GM18507 (cell line): ENCODE data around the gene FBLN2.

Experiments used
- DNase-seq: peaks from one replicate; pipeline ENCODE4 v3.0.0; 2011; ENCODE audit warnings: low read depth; ENCODE audit not compliant: insufficient read length; ENCODE audit errors: extremely low spot score
- FAIRE-seq: peaks from 2 replicates; lab custom pipeline; 2011; peaks lifted over from hg19 to GRCh38; lab: Jason Lieb, UNC

Gene FBLN2

DNA sequence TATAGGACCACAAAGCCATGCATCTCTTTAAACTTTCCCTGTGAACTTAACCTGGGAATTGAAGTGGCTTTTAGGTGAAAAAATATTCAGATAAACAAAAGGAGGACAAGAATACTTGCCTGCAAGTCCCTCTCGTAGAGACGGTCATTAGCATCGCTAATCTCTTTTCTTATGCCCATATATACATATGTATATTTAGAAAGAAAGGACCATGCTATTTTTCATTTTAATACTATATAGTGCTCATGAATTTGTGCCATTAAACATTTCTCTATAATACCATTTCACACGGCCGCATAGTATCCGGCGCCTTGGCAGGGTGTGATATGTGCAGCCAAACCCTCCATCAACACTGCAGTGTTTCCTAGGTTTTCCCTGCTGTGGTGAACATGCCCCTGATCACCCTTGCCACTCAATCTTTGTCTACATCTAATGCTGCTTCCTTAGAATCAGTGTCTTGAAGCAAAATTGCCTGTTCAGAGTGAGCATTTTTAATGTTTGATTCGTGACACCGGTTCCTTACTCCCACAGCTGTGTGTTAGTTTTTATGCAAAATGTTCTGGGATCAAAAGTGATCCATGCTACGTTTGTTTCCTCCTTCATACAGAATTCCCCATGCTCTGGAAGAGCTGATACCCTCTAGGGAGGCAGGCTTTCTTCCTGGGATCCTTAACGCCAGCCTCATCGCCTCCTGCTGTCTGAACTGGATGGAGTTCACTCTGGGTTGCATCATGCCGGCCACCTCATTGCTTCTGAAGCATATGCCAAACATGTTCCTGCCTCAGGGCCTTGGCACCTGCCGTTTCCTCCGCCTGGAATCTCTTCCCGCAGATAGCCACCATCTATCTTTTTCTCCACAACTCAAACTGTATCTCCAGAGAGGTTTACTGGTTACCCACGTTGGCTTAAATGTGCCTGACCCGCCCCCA lies 118.1 kb downstream of the FBLN2 start:
- FAIRE-seq = no peak
- DNase-seq = no peak

DNA sequence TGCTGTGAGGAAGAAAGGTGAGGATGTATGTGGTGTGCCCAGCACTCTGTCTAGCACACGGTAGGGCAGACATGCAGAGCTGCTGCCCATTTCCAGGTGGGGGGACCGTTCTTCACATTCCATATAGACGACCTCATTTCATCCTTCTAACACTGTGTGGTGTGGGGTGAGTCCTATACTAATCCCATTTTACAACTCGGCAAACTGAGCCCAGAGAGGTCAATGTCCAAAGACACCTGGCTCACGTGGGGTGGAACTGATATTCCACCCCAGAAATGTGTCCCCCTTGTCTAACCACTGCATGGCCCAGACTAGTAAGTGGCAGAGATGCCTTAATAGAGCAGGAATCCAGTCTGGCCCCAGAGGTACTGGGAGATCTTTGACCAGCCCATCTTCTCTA lies 119.2 kb downstream of the FBLN2 start:
- FAIRE-seq (no peak), DNase-seq (no peak)

DNA sequence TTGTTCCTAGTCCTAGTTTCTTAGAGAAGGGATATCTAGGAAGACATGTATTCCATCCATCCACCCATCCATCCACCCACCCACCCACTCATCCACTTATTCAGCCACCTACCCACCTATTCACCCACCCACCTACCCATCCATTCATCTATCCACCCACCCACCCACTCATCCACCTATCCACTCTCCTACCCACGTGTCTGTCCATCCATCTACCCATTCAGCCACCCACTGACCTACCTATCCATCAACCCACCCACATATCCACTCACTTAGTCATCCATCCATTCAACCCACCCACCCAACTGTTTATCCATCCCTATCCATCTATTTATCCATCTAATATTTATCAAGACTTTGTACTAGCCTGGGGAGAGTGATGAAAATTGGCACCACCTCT lies 120.5 kb downstream of the FBLN2 start:
- DNase-seq = no peak
- no peak for FAIRE-seq

- DNase-seq (no peak), FAIRE-seq (no peak)
Observed at GRCh38 chr3:13670292-13670691, 121.4 kb downstream of the FBLN2 start.

DNA sequence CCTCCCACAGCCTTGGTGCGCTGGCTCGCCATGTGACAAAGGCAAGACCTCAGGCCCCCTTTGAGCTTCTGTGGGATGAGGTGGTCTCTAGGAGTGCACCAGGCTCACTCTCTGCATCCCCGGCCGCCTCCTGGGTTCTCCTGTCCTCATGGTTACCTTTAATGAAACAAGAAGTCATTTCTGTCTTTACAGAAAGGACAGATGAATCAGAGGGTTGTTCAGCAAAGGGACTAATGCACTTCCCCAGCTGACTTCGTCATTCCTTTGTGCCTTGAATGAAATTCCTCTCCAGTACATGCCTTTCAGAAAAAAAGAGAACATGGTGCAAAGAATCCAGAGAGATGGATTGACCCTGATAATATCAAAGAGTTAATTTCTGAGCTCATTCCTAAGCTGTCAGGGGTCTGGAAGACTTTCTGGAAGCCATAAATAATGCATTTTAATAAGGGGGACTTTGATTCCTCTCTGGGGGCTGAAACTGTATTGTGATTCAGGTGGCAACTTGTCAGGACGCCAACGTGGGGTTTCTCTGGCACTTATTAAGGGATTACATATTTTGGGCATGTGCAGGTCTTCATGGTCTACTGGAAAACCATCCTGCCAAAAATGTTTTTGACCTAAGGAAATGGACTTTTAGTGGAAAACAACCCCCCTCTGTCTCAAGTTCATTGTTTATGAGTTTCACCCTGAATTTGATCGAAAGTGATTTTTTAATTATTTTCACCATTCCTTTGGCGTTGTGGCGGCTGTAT lies 122.7 kb downstream of the FBLN2 start:
- DNase-seq (no peak), FAIRE-seq (no peak)

DNA sequence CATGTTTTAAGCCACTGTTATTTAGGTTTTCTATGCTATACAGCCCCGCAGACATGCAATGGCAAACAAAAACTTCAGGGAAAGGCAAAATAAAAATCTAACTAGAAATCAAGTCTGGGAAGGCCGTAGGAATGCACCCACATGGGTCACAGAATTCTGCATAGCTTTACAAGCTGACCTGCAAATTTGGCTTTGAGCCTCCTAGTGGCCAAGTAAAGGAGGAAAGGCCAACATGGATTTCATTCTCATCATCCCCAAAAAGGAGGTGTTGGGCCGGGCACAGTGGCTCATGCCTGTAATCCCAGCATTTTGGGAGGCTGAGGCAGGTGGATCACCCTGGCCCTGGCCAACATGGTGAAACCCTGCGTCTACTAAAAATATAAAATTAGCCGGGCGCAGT lies 124.3 kb downstream of the FBLN2 start:
- FAIRE-seq (no peak), DNase-seq (no peak)

DNA sequence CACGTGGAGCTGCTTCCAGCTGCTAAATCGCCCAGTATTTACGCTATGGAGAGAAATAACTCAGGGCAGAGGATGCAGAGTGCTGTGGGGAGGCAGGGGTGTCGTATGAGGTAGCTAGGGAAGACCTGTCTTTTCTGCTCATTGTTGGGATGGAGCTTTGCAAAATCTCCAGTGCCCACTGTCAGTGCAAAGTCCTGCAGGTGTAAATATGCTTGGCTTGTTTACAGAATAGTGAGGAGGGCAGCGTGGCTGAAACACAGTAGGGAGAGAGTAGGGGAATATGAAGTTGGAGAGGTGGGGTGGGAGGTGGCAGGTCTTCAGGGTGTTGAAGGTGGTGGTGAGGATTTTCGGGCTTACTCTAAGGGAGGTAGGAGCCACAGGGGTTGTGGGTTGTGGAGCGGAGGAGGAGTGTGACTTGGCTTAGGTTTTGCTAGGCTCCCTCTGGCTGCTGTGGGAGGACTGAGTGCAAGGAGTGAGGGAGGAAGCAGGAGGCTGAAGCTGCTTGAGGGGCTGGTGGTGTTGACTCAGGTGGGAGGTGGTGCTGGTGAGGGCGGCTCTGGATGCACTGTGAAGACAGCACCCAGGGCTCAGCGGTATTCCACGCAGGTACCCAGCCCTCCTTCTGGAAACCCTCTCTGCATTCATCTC lies 125.7 kb downstream of the FBLN2 start:
- FAIRE-seq (no peak), DNase-seq (no peak)

DNA sequence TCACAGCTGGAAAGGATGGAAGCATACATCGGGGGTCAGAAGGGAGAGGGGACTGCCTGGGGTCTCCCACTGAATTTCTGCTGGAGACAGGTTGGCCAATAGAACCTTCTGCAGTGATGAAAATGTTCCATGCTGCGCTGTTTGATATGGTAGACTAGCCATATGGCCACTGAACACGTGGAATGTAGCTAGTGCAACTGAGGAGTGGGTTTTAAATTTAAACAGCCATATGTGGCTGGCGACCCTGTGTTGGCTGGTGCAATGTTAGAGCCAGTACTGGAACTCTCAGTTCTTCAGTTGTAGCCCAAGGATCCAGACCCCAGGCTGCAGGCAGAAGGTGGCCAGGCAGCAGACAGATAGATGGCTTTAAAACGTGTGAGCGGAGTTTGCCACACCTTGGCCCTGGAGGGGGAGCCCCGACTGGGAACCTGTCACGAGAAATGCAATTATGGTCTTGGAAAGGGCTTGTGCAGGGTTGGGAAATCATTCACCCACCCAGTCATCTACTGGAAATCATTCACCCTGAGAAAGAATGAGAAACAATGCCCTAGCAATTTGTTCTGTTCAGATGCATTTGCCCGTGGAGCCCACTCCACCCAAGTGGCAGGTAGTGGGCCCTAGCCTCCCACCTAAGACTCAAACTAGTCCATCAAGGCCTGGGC lies 127.6 kb downstream of the FBLN2 start:
- no peak for DNase-seq
- FAIRE-seq = no peak

DNA sequence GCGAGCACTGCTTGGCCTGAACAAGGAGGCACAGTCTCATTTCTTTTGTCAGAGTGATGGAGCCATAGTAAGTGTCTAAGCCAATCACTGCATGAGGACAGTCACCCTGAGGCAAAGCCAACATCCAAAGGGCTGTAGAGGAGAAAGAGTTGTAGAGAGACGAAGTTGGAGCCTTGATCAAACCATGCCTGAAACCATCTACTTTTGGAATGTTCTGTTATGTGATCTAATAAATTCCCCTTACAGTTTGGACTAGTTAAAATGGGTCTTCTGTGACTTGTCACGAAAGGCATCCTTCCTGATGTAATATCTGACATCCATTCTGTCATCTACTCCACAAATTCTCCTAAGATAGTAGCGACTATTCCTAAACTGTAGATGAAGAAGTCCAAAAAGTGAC lies 128.3 kb downstream of the FBLN2 start:
- DNase-seq = no peak
- no peak for FAIRE-seq

- FAIRE-seq = no peak
Observed at GRCh38 chr3:13681931-13682330, 133.0 kb downstream of the FBLN2 start.

DNA sequence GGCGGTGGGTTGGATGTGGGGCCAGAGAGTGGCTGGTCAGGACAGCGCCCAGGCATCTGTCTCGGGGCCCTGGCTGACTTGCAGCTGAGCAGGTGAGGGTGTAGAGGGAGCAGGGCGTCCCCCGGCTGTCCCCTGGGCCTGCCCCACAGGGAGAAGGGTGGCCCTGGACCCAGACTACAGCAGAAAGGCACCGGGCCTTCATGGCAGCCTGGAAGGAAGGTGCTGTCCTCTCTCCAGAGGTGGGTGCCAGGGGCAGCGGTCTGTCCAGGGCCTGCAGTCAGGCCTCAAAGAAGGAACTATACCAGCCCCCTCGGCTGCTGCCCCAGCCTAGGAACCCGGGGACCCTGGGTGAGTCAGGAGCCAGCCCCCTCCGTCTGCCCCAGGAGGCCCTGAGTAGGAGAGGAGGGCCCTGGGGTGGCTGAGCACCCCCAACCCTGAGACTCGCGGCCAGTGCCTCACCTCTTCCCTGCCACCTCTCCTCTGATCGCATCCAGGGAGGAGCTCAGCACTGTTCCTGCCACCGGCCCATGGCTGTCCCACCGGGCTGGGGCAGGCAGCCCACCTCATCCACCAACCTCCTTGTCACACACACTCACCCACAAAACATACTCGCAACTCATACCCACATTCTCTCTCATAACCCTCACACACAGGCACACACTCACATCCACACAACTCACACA lies 133.5 kb downstream of the FBLN2 start:
- DNase-seq = no peak
- FAIRE-seq = no peak

More at GRCh38 chr3:13681931-13682330, 133.0 kb downstream of the FBLN2 start:
- no peak for DNase-seq

- DNase-seq (no peak), FAIRE-seq (no peak)
Observed at GRCh38 chr3:13683288-13683687, 134.4 kb downstream of the FBLN2 start.

DNA sequence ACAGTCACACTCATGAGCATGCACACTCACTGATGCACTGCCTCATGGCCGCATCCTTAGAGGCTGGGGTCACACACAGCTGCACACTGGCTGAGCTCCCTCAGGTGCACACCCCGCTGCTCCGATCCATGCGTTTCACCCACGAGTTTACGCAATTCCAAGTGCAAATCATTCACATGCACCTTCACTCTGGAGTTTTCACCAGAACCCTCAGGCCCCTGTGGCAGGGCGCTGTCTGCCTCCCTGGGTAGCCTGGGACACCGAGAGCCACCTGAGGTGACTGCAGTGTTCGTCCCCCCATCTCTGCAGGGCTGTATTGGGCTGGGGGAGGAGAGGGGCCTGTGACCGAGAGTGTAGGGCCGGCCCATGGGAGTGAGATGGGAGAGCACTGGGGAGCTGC lies 134.8 kb downstream of the FBLN2 start:
- DNase-seq = no peak

GRCh38 chr3:13684350-13684749 lies 135.4 kb downstream of the FBLN2 start:
- DNase-seq (no peak), FAIRE-seq (no peak)

More for the DNA sequence above, 134.8 kb downstream of the FBLN2 start:
- FAIRE-seq = no peak

GRCh38 chr3:13684854-13685253 lies 135.9 kb downstream of the FBLN2 start:
- FAIRE-seq = no peak
- DNase-seq = no peak

GRCh38 chr3:13685721-13686120 lies 136.8 kb downstream of the FBLN2 start:
- DNase-seq (no peak), FAIRE-seq (no peak)

DNA sequence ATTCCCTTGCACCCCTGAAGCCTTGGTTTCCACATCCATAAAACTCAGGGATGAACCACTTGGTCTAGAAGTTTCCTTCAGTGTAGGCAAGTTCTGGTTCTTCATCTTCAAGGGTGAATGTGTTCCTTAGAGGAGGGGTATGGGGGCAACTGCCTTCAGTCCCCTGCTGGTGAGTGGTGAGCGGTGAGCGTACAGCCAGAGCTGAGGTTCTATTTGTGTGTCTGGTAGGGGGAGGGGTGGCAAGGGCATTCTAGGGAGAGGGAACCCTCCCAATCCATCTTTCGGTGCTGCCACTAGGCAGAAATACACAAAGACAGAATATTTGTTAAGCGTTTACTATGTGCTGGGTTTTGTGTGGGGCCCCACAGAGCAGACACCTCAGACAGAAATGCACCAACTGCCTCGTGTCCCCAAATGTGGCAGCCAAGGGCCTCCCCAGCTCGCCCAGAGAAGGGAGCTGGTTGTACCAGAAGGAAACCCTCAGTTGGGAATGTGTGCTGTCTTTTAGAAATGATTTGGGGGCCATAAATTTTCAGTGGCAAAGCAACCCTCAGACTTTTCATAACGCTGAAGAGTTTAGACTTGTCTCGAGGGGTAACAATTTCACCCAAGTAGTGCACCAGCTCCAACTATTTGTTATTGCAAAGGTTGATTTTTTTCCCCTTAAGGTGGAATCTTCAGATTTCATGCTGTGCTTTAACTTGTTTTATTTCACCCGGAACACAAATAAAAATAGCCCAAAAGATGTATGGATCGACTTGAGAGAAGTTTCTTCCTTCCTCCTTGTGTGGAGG lies 137.6 kb downstream of the FBLN2 start:
- no peak for FAIRE-seq
- DNase-seq = no peak

DNA sequence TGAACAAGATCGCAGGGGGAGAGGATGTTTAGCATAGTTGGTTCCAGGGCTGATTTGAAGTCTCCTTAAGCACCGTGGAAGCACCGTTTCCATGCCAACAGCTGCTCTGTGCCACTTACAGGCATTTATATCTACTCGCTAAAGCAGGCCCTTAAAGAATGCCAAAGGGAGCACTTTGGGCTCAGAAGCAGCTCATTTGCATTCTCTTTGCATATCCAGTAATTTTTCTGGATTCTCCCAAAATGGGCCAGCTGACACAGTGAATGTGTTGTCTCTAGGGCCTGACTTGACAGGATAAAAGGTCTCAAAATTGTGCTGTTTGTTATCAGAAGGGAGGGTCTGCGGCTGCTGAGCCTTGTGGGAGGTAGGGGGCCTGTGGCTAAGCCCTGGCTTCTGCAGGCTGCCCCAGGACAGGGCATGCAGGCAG lies 138.6 kb downstream of the FBLN2 start:
- DNase-seq (no peak), FAIRE-seq (no peak)
